ENCODE results near the gene PCDHA13.
"Not testable (repeated sequence)": the region's sequence is repeated elsewhere in the genome, so short reads cannot be mapped to it uniquely, and the experiment has no call there.

PCDHA13 gene, protein sequence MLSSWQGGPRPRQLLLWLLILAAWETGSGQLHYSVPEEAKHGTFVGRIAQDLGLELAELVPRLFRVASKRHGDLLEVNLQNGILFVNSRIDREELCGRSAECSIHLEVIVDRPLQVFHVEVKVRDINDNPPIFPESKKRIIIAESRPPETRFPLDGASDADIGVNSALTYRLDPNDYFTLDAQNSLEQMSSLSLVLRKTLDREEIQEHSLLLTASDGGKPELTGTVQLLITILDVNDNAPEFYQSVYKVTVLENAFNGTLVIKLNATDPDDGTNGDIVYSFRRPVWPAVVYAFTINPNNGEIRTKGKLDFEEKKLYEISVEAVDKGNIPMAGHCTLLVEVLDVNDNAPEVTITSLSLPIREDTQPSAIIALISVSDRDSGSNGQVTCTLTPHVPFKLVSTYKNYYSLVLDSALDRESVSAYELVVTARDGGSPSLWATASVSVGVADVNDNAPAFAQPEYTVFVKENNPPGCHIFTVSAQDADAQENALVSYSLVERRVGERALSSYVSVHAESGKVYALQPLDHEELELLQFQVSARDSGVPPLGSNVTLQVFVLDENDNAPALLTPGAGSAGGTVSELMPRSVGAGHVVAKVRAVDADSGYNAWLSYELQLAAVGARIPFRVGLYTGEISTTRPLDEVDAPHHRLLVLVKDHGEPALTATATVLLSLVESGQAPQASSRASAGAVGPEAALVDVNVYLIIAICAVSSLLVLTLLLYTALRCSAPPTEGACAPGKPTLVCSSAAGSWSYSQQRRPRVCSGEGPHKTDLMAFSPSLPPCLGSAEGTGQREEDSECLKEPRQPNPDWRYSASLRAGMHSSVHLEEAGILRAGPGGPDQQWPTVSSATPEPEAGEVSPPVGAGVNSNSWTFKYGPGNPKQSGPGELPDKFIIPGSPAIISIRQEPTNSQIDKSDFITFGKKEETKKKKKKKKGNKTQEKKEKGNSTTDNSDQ

DNA sequence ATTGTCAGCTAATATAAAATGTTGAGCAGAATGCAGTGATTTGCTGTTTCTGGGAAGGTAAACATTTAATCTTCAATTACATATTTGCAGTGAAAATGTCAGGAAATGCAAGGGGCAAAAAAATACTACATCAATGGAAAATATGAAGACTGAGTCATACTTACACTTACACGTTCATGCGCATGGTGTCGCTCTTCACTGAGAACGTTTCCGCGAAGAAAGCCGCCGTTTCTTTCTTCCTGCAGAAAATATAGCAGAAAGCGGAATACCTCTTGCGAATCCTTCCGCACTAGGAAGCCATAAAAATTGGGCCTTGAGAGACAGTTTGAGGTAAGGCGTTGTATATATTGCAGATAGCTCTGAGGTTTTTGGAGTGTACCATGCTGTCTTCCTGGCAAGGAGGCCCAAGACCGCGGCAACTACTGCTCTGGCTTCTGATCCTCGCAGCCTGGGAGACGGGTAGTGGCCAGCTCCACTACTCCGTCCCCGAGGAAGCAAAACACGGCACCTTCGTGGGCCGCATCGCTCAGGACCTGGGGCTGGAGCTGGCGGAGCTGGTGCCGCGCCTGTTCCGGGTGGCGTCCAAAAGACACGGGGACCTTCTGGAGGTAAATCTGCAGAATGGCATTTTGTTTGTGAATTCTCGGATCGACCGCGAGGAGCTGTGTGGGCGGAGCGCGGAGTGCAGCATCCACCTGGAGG, at the start of gene PCDHA13:
Gene PCDHA13, plus strand, starts transcription at position 236 of the 702 bp plus-strand sequence. Its CDS starts 145 bp downstream, at position 381.
- no peak for DNase-seq (ENCODE audit: extremely low read depth in 1 of 2, low read depth in 1 of 2)

DNA sequence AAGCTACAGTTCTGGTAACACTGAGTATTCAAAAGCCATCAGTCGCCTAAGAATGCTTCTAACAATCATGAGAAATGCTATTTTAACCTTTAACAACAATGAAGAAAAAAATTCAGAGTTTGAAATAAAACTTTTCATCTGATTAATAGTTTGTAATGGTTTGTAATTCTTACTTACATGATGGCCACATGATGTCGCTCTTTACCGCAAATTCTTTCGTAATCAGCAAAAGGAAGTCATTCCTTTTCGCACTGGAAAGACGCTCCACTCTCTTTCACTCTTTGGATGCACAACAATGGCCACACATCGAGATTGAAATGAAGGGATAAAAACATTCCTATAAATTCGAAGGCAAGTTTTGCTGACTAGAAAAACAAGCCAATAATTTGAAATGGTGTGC, 47.9 kb upstream of the PCDHA13 start, which contains the start of gene PCDHA7:
Gene PCDHA7, plus strand, starts transcription at position 277 of the 400 bp plus-strand sequence. Its CDS starts 115 bp downstream, at position 392.
- DNase-seq (ENCODE audit: extremely low read depth in 1 of 2, low read depth in 1 of 2): no peak

DNA sequence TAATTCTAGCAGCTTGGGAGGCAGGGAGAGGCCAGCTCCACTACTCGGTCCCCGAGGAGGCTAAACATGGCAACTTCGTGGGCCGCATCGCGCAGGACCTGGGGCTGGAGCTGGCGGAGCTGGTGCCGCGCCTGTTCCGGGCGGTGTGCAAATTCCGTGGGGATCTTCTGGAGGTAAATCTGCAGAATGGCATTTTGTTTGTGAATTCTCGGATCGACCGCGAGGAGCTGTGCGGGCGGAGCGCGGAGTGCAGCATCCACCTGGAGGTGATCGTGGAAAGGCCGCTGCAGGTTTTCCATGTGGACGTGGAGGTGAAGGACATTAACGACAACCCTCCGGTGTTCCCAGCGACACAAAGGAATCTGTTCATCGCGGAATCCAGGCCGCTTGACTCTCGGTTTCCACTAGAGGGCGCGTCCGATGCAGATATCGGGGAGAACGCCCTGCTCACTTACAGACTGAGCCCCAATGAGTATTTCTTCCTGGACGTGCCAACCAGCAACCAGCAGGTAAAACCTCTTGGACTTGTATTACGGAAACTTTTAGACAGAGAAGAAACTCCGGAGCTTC, 47.4 kb upstream of the PCDHA13 start:
- DNase-seq (ENCODE audit: extremely low read depth in 1 of 2, low read depth in 1 of 2): not testable (repeated sequence)

DNA sequence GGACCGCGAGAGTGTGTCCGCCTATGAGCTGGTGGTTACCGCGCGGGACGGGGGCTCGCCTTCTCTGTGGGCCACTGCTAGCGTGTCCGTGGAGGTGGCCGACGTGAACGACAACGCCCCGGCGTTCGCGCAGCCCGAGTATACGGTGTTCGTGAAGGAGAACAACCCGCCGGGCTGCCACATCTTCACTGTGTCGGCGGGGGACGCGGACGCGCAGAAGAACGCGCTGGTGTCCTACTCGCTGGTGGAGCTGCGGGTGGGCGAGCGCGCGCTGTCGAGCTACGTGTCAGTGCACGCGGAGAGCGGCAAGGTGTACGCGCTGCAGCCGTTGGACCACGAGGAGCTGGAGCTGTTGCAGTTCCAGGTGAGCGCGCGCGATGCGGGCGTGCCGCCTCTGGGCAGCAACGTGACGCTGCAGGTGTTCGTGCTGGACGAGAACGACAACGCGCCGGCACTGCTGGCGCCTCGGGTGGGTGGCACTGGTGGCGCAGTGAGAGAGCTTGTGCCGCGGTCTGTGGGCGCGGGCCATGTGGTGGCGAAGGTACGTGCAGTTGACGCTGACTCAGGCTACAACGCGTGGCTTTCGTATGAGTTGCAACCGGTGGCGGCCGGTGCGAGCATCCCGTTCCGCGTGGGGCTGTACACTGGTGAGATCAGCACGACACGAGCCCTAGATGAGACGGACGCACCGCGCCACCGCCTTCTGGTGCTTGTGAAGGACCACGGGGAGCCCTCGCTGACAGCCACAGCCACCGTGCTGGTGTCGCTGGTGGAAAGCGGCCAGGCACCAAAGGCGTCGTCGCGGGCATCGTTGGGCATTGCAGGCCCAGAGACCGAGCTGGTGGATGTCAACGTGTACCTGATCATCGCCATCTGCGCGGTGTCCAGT, 46.1 kb upstream of the PCDHA13 start:
- DNase-seq (ENCODE audit: extremely low read depth in 1 of 2, low read depth in 1 of 2): no peak

DNA sequence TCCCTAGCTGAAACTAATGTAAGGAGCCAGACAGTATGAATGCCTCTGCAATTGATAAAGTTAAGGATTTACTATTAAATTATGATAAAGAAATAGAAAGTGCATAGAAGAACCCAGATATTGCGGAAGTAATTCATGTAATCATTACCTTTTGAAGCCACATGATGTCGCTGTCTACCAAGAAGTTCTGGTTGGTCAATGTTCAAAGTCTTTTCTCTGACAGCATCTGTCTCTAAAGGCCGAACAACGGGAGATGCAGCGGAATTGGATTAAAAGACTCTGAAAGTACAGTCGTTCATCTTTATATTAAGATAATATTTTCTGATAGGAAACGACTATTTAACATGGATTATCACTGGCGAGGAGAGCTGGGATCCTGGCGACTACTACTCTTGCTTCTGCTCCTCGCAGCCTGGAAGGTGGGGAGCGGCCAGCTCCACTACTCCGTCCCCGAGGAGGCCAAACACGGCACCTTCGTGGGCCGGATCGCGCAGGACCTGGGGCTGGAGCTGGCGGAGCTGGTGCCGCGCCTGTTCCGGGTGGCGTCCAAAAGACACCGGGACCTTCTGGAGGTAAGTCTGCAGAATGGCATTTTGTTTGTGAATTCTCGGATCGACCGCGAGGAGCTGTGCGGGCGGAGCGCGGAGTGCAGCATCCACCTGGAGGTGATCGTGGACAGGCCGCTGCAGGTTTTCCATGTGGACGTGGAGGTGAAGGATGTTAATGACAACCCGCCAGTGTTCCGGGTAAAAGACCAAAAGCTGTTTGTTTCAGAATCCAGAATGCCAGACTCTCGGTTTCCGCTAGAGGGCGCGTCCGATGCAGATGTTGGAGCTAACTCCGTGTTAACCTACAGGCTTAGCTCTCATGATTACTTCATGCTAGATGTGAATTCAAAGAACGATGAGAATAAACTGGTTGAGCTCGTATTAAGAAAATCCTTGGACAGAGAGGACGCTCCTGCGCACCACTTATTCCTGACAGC, 40.7 kb upstream of the PCDHA13 start, which contains the start of gene PCDHA8:
Gene PCDHA8, plus strand, starts transcription at position 210 of the 985 bp plus-strand sequence. Its CDS starts 135 bp downstream, at position 345.
- no peak for DNase-seq (ENCODE audit: extremely low read depth in 1 of 2, low read depth in 1 of 2)

DNA sequence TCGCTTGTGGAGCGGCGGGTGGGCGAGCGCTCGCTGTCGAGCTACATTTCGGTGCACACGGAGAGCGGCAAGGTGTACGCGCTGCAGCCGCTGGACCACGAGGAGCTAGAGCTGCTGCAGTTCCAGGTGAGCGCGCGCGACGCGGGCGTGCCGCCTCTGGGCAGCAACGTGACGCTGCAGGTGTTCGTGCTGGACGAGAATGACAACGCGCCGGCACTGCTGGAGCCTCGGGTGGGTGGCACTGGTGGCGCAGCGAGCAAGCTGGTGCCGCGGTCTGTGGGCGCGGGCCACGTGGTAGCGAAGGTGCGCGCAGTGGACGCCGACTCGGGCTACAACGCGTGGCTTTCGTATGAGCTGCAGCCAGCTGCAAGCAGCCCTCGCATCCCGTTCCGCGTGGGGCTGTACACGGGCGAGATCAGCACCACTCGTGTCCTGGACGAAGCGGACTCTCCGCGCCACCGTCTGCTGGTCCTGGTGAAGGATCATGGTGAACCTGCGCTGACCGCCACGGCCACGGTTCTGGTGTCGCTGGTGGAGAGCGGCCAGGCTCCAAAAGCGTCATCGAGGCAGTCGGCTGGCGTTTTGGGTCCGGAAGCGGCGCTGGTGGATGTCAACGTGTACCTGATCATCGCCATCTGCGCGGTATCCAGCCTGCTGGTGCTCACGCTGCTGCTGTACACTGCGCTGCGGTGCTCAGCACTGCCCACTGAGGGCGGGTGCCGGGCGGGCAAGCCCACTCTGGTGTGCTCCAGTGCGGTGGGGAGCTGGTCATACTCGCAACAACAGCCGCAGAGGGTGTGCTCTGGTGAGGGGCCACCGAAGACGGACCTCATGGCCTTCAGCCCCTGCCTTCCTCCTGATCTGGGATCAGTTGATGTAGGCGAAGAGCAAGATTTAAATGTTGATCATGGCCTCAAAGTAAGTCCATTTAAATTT, 38.9 kb upstream of the PCDHA13 start:
- no peak for DNase-seq (ENCODE audit: extremely low read depth in 1 of 2, low read depth in 1 of 2)

DNA sequence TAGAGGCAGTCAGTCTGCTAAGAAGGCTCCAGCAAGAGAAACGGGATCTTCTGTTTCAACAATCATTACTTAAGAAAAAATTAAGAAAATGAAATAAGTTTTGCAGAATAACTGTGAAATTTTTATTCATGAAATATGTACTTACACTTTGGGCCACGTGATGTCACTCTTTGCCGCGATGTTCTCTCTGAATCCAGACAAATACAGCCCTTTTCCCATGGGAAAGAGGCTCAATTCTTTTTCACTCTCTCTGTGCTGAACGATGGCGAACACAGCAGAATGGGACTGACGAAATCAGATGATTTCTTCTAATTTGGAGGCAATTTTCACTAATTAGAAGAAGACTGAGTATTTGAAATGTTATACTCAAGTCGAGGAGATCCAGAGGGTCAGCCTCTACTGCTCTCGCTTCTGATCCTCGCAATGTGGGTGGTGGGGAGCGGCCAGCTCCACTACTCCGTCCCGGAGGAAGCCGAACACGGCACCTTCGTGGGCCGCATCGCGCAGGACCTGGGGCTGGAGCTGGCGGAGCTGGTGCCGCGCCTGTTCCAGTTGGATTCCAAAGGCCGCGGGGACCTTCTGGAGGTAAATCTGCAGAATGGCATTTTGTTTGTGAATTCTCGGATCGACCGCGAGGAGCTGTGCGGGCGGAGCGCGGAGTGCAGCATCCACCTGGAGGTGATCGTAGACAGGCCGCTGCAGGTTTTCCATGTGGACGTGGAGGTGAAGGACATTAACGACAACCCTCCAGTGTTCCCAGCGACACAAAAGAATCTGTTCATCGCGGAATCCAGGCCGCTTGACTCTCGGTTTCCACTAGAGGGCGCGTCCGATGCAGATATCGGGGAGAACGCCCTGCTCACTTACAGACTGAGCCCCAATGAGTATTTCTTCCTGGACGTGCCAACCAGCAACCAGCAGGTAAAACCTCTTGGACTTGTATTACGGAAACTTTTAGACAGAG, 33.5 kb upstream of the PCDHA13 start, which contains the start of gene PCDHA9:
Gene PCDHA9, plus strand, starts transcription at position 244 of the 964 bp plus-strand sequence. Its CDS starts 114 bp downstream, at position 358.
- DNase-seq (ENCODE audit: extremely low read depth in 1 of 2, low read depth in 1 of 2): not testable (repeated sequence)

DNA sequence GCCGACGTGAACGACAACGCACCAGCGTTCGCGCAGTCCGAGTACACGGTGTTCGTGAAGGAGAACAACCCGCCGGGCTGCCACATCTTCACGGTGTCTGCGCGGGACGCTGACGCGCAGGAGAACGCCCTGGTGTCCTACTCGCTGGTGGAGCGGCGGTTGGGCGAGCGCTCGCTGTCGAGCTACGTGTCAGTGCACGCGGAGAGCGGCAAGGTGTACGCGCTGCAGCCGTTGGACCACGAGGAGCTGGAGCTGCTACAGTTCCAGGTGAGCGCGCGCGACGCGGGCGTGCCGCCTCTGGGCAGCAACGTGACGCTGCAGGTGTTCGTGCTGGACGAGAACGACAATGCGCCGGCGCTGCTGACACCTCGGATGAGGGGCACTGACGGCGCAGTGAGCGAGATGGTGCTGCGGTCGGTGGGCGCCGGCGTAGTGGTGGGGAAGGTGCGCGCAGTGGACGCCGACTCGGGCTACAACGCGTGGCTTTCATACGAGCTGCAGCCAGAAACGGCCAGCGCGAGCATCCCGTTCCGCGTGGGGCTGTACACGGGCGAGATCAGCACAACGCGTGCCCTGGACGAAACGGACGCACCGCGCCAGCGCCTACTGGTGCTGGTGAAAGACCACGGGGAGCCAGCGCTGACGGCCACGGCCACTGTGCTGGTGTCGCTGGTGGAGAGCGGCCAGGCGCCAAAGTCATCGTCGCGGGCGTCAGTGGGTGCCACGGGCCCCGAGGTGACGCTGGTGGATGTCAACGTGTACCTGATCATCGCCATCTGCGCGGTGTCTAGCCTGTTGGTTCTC, 31.9 kb upstream of the PCDHA13 start:
- not testable (repeated sequence) for DNase-seq (ENCODE audit: extremely low read depth in 1 of 2, low read depth in 1 of 2)

DNA sequence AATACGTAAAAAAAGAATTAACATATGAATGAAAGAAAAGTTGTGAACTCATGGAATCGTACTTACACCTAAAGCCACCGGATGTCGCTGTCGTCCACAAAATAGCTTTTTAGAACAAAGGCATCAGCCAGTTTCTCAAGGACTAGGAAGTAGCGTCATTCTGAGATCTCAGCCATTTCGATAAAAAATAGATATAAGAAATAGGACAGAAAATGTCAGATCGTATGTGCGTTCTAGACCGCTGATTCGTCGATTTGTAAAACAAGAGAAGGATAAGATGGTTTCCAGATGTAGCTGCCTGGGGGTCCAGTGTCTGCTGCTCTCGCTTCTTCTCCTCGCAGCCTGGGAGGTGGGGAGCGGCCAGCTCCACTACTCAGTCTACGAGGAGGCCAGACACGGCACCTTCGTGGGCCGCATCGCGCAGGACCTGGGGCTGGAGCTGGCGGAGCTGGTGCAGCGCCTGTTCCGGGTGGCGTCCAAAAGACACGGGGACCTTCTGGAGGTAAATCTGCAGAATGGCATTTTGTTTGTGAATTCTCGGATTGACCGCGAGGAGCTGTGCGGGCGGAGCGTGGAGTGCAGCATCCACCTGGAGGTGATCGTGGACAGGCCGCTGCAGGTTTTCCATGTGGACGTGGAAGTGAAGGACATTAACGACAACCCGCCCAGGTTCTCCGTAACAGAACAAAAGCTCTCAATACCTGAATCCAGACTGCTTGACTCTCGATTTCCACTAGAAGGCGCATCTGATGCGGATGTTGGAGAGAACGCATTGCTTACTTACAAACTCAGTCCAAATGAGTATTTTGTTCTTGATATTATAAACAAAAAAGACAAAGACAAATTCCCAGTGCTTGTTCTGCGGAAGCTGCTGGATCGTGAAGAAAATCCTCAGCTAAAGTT, 25.9 kb upstream of the PCDHA13 start, which contains the start of gene PCDHA10:
Gene PCDHA10, plus strand, starts transcription at position 126 of the 903 bp plus-strand sequence. Its CDS starts 152 bp downstream, at position 278.
- DNase-seq (ENCODE audit: extremely low read depth in 1 of 2, low read depth in 1 of 2): no peak

DNA sequence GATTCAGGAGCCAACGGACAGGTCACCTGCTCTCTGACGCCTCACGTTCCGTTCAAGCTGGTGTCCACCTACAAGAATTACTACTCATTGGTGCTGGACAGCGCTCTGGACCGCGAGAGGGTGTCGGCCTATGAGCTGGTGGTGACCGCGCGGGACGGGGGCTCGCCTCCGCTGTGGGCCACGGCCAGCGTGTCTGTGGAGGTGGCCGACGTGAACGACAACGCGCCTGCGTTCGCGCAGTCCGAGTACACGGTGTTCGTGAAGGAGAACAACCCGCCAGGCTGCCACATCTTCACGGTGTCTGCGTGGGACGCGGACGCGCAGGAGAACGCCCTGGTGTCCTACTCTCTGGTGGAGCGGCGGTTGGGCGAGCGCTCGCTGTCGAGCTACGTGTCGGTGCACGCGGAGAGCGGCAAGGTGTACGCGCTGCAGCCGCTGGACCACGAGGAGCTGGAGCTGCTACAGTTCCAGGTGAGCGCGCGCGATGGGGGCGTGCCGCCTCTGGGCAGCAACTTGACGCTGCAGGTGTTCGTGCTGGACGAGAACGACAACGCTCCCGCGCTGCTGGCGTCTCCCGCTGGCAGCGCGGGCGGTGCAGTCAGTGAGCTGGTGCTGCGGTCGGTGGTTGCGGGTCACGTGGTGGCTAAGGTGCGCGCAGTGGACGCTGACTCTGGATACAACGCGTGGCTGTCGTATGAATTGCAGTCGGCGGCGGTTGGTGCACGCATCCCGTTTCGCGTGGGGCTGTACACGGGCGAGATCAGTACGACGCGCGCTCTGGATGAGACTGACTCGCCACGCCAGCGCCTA, 24.5 kb upstream of the PCDHA13 start:
- DNase-seq (ENCODE audit: extremely low read depth in 1 of 2, low read depth in 1 of 2): no peak

DNA sequence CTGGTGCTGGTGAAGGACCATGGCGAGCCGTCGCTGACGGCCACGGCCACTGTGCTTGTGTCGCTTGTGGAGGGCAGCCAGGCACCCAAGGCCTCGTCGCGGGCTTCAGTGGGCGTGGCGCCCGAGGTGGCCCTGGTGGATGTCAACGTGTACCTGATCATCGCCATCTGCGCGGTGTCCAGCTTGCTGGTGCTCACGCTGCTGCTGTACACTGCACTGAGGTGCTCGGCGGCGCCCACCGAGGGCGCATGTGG, 24.0 kb upstream of the PCDHA13 start:
- DNase-seq (ENCODE audit: extremely low read depth in 1 of 2, low read depth in 1 of 2): no peak

DNA sequence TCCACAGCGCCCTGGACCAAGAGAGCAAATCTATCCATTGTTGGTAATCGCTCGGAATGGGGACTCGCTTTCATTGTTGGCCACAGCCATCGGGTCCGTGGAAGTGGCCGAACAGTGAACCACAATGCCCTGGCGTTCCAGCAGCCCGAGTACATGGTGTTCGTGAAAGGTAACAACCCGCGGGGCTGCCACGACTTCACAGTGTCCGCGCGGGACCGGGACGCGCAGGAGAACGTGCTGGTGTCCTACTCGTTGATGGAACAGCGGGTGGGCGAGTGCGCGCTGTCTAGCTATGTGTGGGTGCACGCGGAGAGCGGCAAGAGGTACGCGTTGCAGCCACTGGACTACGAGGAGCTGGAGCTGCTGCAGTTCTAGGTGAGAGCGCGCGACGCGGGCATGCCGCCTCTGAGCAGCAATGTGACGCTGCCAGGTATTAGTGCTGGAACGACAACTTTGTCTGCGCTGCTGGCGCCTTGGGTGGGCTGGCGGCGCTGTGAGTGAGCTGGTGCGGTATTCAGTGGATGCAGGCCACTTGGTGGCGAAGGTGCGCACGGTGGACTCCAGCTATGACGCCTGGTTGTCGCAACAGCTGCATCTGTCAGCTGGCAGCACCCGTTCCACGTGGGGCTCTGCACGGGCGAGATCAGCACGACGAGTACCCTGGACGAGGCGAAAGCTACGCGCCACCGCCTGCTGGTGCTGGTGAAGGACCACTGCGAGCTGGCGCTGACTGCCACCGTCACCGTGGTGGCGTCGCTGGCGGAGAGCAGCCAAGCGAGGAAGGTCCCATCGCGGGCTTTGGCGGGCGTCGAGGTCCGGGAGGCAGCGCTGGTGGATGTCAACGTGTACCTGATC, 19.3 kb upstream of the PCDHA13 start:
- DNase-seq (ENCODE audit: extremely low read depth in 1 of 2, low read depth in 1 of 2): no peak

Measured in activated CD8-positive, alpha-beta memory T cell treated with anti-CD3 and anti-CD28 coated beads for 1 hour (primary cell).